Measurements from ENCODE around the gene TAF4. TPM values are rescaled to one million over a fixed set of nuclear protein-coding genes. Genes with fewer than 3 reads are reported as not detected.

Gene TAF4
- total RNA-seq, 1 experiment from 2014 or later, result 4.4 TPM

GRCh38 chr20:61964675-61965605 is 100.7 kb downstream of the TAF4 start:
- DNase-seq (ENCODE audit: low read depth), result no peak

GRCh38 chr20:61963885-61964674 is 101.6 kb downstream of the TAF4 start:
- no peak for DNase-seq (ENCODE audit: low read depth)

GRCh38 chr20:61963149-61963548 is 102.5 kb downstream of the TAF4 start:
- DNase-seq (ENCODE audit: low read depth), result no peak

GRCh38 chr20:61960836-61961235 is 104.8 kb downstream of the TAF4 start:
- no peak for DNase-seq (ENCODE audit: low read depth)

- no peak for DNase-seq (ENCODE audit: low read depth)
Observed at GRCh38 chr20:61958773-61959700, 106.6 kb downstream of the TAF4 start.

GRCh38 chr20:61957961-61958715 is 107.5 kb downstream of the TAF4 start:
- no peak for DNase-seq (ENCODE audit: low read depth)

- peak; percentile 23 for DNase-seq (ENCODE audit: low read depth)
Observed at GRCh38 chr20:61956396-61957342, 109.0 kb downstream of the TAF4 start.

- no peak for DNase-seq (ENCODE audit: low read depth)
Observed at GRCh38 chr20:61955668-61956395, 109.8 kb downstream of the TAF4 start.

GRCh38 chr20:61954276-61955021 is 111.2 kb downstream of the TAF4 start:
- no peak for DNase-seq (ENCODE audit: low read depth)

- no peak for DNase-seq (ENCODE audit: low read depth)
Observed at GRCh38 chr20:61953037-61954021, 112.4 kb downstream of the TAF4 start.

GRCh38 chr20:61951695-61952533 is 113.8 kb downstream of the TAF4 start:
- DNase-seq (ENCODE audit: low read depth), result no peak

- no peak for DNase-seq (ENCODE audit: low read depth)
Observed at GRCh38 chr20:61950641-61951071, 115.0 kb downstream of the TAF4 start.

- no peak for DNase-seq (ENCODE audit: low read depth)
Observed at GRCh38 chr20:61949714-61950640, 115.7 kb downstream of the TAF4 start.

- DNase-seq (ENCODE audit: low read depth), result no peak
Observed at GRCh38 chr20:61949363-61949713, 116.3 kb downstream of the TAF4 start.

All from LHCN-M2 (cell line).